Suprapubic skin (tissue), 4 donors: Measurements from ENCODE around the gene IGLL5. TPM values are rescaled to one million over a fixed set of nuclear protein-coding genes. Genes with fewer than 3 reads are reported as not detected.

Experiments used
- DNase-seq, 2 donors: peaks; one replicate each; pipeline ENCODE4 v3.0.0-alpha.2; 2019; ENCODE audit warnings: low spot score in 2 of 2
- H3K27ac ChIP-seq: fragments of 200-600 bp; sonication (generic); one replicate; pipeline ENCODE4 v1.5.1; 2019
- H3K27me3 ChIP-seq: fragments of 200-600 bp; sonication (generic); one replicate; pipeline ENCODE4 v1.5.1; 2019
- H3K36me3 ChIP-seq: fragments of 200-600 bp; sonication (generic); one replicate; pipeline ENCODE4 v1.5.1; 2019
- H3K4me1 ChIP-seq: fragments of 200-600 bp; sonication (generic); one replicate; pipeline ENCODE4 v1.5.1; 2019
- H3K4me3 ChIP-seq: fragments of 200-600 bp; sonication (generic); one replicate; pipeline ENCODE4 v1.5.1; 2019; ENCODE audit warnings: mild to moderate bottlenecking
- H3K9me3 ChIP-seq: fragments of 200-600 bp; sonication (generic); one replicate; pipeline ENCODE4 v1.5.1; 2019
- CTCF ChIP-seq, 2 donors: fragments of 200-600 bp in 1 of 2; fragments of 450-650 bp in 1 of 2; sonication (generic) in 1 of 2; IDR thresholded peaks; one replicate each; pipeline ENCODE4 v1.5.1; 2016 to 2019; ENCODE audit warnings: antibody characterized with exemption in 2 of 2, mild to moderate bottlenecking in 1 of 2, moderate library complexity in 1 of 2
- EP300 ChIP-seq: sonication (generic); formaldehyde crosslinking; IDR thresholded peaks from one replicate; pipeline ENCODE4 v1.6.1; 2017; ENCODE audit warnings: antibody characterized with exemption
- POLR2A ChIP-seq, 2 donors: fragments of 450-650 bp; IDR thresholded peaks; one replicate each; pipeline ENCODE4 v1.6.1; 2017; ENCODE audit warnings: antibody characterized with exemption in 2 of 2, mild to moderate bottlenecking in 2 of 2, moderate library complexity in 2 of 2
- POLR2AphosphoS5 ChIP-seq, 3 donors: sonication (generic); formaldehyde crosslinking; IDR thresholded peaks; one replicate each; pipeline ENCODE4 v1.6.1; 2017; ENCODE audit warnings: antibody characterized with exemption in 3 of 3
- WGBS: methylation state at CpG from one replicate; pipeline ENCODE4 v1.1.5; 2018; 5-methylcytosine and 5-hydroxymethylcytosine counted together
- total RNA-seq, 4 donors: library from RNA; depleted of rRNA; stranded (reverse); fragments of >200 nt; gene quantifications; one replicate each; pipeline ENCODE4 v1.1.0, GENCODE V29; 2016

The IGLL5 gene
- total RNA-seq, 4 donors from 2014 or later, result not detected

- Histone ChIP-seq H3K27ac (no peak overlapping the region), H3K27me3 (peaks cover 9% of the 10 kb centered on the region), H3K36me3 (no peaks in the 10 kb centered on the region), H3K4me3 (no peak overlapping the region), H3K4me1 (peaks cover 3% of the 10 kb centered on the region), H3K9me3 (peaks cover 7% of the 10 kb centered on the region)
- 92% methylated on average over 8 of the region's 10 CpGs for WGBS
- TF ChIP-seq POLR2A (IDR thresholded peaks at IDR 0.05), result no peak
- DNase-seq, result no peak
Measured at GRCh38 chr22:22871536-22872278, 15.9 kb upstream of the IGLL5 start.

DNA sequence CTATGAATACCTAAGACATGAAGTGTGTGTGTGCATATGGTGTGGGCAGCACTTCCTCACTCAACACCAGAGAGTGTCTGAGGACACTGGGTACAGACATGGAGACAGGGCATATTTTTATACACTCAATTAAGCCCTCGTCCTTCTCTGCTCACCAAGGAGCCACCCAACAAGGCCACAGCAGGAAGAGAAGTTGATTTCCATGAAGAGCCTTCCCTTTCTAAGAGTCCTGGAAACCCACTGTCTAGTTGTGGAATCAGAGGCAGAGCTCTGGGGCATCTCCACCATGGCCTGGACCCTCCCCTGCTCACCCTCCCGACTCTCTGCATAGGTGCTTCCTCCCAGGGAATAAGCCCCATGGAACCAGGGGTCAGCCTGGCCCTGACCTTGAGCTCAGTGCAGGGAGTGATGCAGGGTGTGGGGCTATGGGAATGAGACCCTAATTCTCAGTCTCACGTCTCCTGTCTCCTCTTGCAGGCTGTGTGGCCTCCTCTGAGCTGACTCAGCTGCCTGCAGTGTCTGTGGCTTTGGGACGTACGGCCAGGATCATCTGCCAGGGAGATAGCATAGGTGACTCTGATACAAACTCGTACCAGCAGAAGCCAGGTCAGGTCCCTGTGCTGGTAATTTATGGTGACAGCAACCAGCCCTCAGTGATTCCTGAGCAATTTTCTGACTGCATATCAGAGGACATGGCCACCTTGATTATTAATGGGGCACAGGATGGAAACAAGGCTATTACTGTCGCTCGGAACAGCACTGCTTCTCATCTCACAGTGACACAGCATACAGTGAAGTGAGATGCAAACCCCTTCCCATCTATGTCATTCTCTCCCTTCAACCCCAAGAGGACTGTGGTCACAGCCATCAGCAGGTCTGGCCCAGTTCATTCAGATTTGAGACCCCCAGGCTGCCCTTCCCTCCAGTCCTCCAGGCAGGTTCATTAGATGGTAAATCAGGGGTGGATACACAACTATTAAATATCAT is 14.6 kb upstream of the IGLL5 start:
- H3K9me3 ChIP-seq, result peaks cover 7% of the 10 kb centered on the region
- H3K4me3 ChIP-seq, result no peak overlapping the region
- H3K27me3 ChIP-seq, result peaks cover 12% of the 10 kb centered on the region
- WGBS, result 73% methylated on average over 8 of the region's 8 CpGs
- no peak overlapping the region for H3K27ac ChIP-seq
- H3K36me3 ChIP-seq, result no peaks in the 10 kb centered on the region
- no peak for TF ChIP-seq CTCF (IDR thresholded peaks at IDR 0.05)
- no peak for TF ChIP-seq EP300
- no peak for TF ChIP-seq POLR2AphosphoS5 (IDR thresholded peaks at IDR 0.05)
- no peak for TF ChIP-seq POLR2A (IDR thresholded peaks at IDR 0.05)
- peak in 1 of 2 donors; percentile 40 for DNase-seq
- H3K4me1 ChIP-seq, result no peaks in the 10 kb centered on the region

- 20% methylated on average over 7 of the region's 7 CpGs for WGBS
- Histone ChIP-seq H3K27ac (no peak overlapping the region), H3K4me1 (no peaks in the 10 kb centered on the region), H3K4me3 (no peak overlapping the region), H3K36me3 (no peaks in the 10 kb centered on the region), H3K27me3 (peaks cover 20% of the 10 kb centered on the region), H3K9me3 (peaks cover 7% of the 10 kb centered on the region)
- DNase-seq, result no peak
- TF ChIP-seq EP300 (no peak), POLR2AphosphoS5 (IDR thresholded peaks at IDR 0.05) (no peak), CTCF (IDR thresholded peaks at IDR 0.05) (peak; percentile 6 to 66), POLR2A (IDR thresholded peaks at IDR 0.05) (no peak)
Measured at GRCh38 chr22:22877523-22878210, 9.9 kb upstream of the IGLL5 start.

- Histone ChIP-seq H3K36me3 (no peaks in the 10 kb centered on the region), H3K9me3 (peaks cover 7% of the 10 kb centered on the region), H3K27me3 (peaks cover 17% of the 10 kb centered on the region), H3K4me3 (no peak overlapping the region), H3K27ac (no peak overlapping the region), H3K4me1 (no peaks in the 10 kb centered on the region)
- DNase-seq, result no peak
- WGBS, result 58% methylated on average over 2 of the region's 2 CpGs
- TF ChIP-seq POLR2AphosphoS5 (IDR thresholded peaks at IDR 0.05) (no peak), CTCF (IDR thresholded peaks at IDR 0.05) (no peak), POLR2A (IDR thresholded peaks at IDR 0.05) (no peak), EP300 (no peak)
Measured at GRCh38 chr22:22878211-22878570, 9.4 kb upstream of the IGLL5 start.

- H3K36me3 ChIP-seq, result no peaks in the 10 kb centered on the region
- WGBS, result 79% methylated on average over 11 of the region's 11 CpGs
- DNase-seq, result no peak
- no peak overlapping the region for H3K27ac ChIP-seq
- H3K27me3 ChIP-seq, result peaks cover 17% of the 10 kb centered on the region
- no peak overlapping the region for H3K4me3 ChIP-seq
- TF ChIP-seq POLR2AphosphoS5 (IDR thresholded peaks at IDR 0.05) (no peak), CTCF (IDR thresholded peaks at IDR 0.05) (no peak)
- peaks cover 7% of the 10 kb centered on the region for H3K9me3 ChIP-seq
- no peaks in the 10 kb centered on the region for H3K4me1 ChIP-seq
Measured at GRCh38 chr22:22878801-22879674, 8.6 kb upstream of the IGLL5 start.
